Stimulated activated effector memory CD8-positive, alpha-beta T cell treated with anti-CD3 and anti-CD28 coated beads, Interleukin-12 subunit alpha, Interleukin-12 subunit beta, amount 100 ng/mL, for 72 hours (primary cell): ENCODE data around the gene CAB39L.

Experiments used
- ATAC-seq: fragments of 150-1000 bp; cut with Tn5 transposase; 2 replicates; pipeline ENCODE4 v1.10.0; 2021
- DNase-seq, 2 donors: peaks; one replicate each; pipeline ENCODE4 v3.0.0; 2021 to 2022; ENCODE audit warnings: low spot score in 2 of 2
- H3K27ac Mint-ChIP-seq: one replicate; pipeline ENCODE4 v1.8.0; 2022; ENCODE audit warnings: mild to moderate bottlenecking, mixed read lengths
- H3K36me3 Mint-ChIP-seq: one replicate; pipeline ENCODE4 v1.8.0; 2022; ENCODE audit warnings: mild to moderate bottlenecking, mixed read lengths
- H3K4me1 Mint-ChIP-seq: one replicate; pipeline ENCODE4 v1.8.0; 2022; ENCODE audit warnings: mixed read lengths
- H3K4me3 Mint-ChIP-seq: one replicate; pipeline ENCODE4 v1.8.0; 2022; ENCODE audit warnings: mild to moderate bottlenecking, mixed read lengths
- H3K9me3 Mint-ChIP-seq: one replicate; pipeline ENCODE4 v1.8.0; 2022; ENCODE audit warnings: mixed read lengths

The CAB39L gene

DNA sequence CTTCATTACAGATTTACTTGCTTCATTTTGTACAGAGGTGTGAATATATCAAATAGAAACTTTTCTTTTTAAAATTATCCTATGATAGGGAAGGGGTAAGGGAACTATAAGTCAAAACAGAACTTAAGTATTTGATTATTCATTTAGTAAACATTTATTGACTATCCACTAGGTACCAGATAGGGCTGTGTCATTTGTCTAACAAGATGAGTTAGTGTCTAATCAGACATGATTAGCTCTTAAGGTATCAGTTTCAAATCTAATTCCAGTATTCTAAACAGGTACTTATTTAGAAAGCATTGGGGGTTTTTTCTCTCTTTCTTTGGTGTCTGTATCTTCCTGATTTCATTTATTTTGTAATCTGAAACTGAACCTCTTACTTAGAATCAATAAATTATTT is 164.0 kb downstream of the CAB39L start:
- ATAC-seq (peak; percentile 57), DNase-seq (no peak)
- peaks cover 10% of the 10 kb centered on the region for H3K36me3 Mint-ChIP-seq
- H3K4me1 Mint-ChIP-seq: no peaks in the 10 kb centered on the region
- H3K27ac Mint-ChIP-seq: no peak overlapping the region
- no peak overlapping the region for H3K4me3 Mint-ChIP-seq
- no peaks in the 10 kb centered on the region for H3K9me3 Mint-ChIP-seq

DNA sequence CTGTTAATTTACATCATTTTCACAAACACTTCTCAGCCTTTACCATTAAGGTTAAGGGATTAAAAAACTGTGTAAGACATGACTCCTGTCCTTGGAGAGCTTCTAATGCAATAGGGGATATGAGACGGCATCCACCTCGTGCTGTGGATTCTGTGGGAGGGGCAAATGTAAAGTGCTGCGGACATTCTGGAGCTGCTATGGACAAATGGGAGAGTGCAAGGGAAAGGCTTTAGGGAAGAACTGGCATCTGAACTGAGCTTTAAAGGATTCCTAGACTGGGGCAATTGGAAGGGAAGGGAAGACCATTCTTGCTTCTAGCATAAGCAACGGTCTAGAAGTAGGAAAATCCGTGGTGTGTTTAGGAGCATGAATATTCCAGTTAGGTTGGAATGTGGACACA is 164.8 kb downstream of the CAB39L start:
- no peaks in the 10 kb centered on the region for H3K9me3 Mint-ChIP-seq
- no peaks in the 10 kb centered on the region for H3K4me1 Mint-ChIP-seq
- no peak overlapping the region for H3K4me3 Mint-ChIP-seq
- DNase-seq (no peak), ATAC-seq (no peak)
- peaks cover 12% of the 10 kb centered on the region for H3K36me3 Mint-ChIP-seq
- no peak overlapping the region for H3K27ac Mint-ChIP-seq

DNA sequence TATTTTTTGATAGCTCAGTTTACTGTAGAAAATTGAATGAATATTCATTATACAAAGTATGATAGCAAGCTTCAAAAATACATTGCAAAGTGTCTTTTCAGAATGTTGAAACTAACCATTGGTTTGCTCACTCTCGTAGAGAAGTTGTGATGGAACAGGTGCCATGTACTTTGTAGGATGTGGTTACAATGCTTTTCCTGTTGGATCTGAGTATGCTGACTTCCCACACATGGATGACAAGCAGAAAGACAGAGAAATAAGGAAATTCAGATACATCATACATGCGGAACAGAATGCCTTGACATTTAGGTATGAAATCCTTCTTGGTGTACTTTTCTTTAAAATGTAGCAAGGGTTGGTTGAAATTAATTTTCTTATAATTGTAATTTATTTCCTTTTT is 165.7 kb downstream of the CAB39L start:
- H3K36me3 Mint-ChIP-seq: peaks cover 15% of the 10 kb centered on the region
- no peaks in the 10 kb centered on the region for H3K9me3 Mint-ChIP-seq
- H3K4me1 Mint-ChIP-seq: no peaks in the 10 kb centered on the region
- ATAC-seq (no peak), DNase-seq (no peak)
- no peak overlapping the region for H3K27ac Mint-ChIP-seq
- no peak overlapping the region for H3K4me3 Mint-ChIP-seq

DNA sequence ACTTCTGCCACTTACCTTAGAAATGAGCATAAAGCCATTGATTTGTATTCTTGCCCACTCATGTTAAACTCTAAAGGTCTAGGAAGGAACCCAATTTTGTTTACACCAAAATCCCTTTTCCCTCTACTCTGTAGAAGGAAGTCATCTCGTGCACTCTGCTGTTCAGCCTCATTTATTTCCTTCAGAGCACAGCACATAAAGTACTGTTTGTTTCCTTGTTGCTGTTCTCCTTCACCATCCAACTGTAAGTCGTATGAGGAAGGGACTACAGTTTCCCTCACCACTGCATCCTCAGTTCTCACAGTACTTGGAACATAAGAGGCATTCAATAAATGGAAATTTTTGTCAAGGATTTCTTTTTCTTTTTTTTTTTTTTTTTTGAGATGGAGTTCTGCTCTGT is 171.6 kb downstream of the CAB39L start:
- Mint-ChIP-seq H3K9me3 (no peaks in the 10 kb centered on the region), H3K4me3 (no peak overlapping the region), H3K27ac (no peak overlapping the region), H3K4me1 (peaks cover 6% of the 10 kb centered on the region), H3K36me3 (peaks cover 22% of the 10 kb centered on the region)
- DNase-seq: no peak
- no peak for ATAC-seq

DNA sequence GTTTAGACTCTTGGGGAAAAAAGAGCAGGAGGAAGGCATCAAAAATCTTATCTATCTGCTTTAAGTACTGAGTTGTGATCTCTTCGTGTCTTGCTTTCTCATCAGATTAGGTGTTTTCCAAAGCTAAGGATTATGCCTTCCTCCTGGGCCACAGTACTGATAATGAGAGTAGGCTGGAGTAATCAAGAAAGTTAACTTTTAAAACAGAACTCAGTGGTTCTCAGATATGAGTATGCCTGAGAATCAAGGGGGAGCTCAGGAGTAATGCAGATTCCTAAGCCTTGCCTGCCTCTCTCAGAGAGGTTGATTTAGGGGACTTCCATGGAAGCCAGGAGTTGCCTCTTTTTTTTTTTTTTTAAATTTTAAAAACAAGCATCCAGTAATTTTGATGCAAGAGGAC is 172.6 kb downstream of the CAB39L start:
- H3K4me3 Mint-ChIP-seq: no peak overlapping the region
- ATAC-seq (peak; percentile 95), DNase-seq (no peak)
- peaks cover 31% of the 10 kb centered on the region for H3K36me3 Mint-ChIP-seq
- no peaks in the 10 kb centered on the region for H3K9me3 Mint-ChIP-seq
- H3K4me1 Mint-ChIP-seq: peaks cover 6% of the 10 kb centered on the region
- no peak overlapping the region for H3K27ac Mint-ChIP-seq

DNA sequence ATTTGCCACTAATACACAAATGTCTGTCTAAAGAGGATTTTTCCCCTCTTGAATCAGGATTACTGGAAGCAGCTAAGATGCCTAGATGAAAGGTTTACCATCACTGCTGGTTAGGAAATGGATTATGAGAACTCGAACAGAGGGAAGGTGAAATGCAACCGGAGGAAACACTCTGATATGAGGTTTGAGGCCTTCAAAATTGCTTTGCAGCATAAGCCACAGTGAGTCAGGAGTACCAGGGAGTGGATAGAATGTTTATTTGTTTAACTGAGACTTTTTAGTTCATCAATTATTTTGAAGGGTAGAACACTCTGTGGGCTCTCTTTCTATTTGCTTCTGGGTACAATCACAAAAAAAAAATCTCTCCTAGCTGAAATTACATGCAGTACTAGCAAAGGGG is 178.0 kb downstream of the CAB39L start:
- Mint-ChIP-seq H3K4me1 (peaks cover 7% of the 10 kb centered on the region), H3K36me3 (peaks cover 39% of the 10 kb centered on the region), H3K4me3 (no peak overlapping the region), H3K9me3 (no peaks in the 10 kb centered on the region), H3K27ac (no peak overlapping the region)
- no peak for ATAC-seq
- DNase-seq: no peak

DNA sequence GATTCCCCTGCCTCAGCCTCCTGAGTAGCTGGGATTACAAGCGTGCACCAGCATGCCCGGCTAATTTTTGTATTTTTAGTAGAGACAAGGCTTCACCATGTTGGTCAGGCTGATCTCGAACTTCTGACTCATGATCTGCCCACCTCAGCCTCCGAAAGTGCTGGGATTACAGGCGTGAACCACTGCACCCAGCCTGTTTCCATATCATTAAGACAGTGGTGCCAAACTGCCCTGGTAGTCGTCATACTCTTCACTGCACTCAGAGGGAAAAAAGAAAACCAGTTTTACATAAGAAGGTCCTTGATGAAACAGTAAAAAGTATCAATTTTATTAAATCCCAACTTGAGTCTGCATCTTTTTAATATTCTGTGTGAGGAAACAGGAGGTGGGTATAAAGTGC is 181.2 kb downstream of the CAB39L start:
- Mint-ChIP-seq H3K4me1 (peaks cover 6% of the 10 kb centered on the region), H3K9me3 (no peaks in the 10 kb centered on the region), H3K27ac (no peak overlapping the region), H3K4me3 (no peak overlapping the region), H3K36me3 (peaks cover 35% of the 10 kb centered on the region)
- peak; percentile 79 for ATAC-seq
- DNase-seq: no peak

DNA sequence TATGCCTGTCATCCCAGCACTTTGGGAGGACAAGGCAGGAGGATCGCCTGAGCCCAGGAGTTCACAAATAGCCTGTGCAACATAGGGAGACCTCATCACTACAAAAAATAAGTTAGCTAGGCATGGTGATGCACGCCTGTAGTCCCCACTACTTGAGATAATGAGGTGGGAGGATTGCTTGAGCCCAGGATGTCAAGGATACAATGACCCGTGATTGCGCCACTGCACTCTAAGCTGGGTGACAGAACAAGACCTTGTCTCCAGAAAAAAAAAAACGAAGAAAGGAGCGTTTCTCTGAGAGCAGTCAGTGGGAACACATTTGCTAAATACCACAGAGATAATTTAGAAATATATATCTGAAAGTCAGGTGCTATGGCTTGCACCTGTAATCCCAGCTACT is 184.3 kb downstream of the CAB39L start:
- Mint-ChIP-seq H3K4me1 (peaks cover 15% of the 10 kb centered on the region), H3K36me3 (peaks cover 40% of the 10 kb centered on the region), H3K27ac (peak overlapping the region; percentile 17)

More for the DNA sequence above, 184.3 kb downstream of the CAB39L start:
- ATAC-seq: no peak
- no peak overlapping the region for H3K4me3 Mint-ChIP-seq
- DNase-seq: no peak
- H3K9me3 Mint-ChIP-seq: no peaks in the 10 kb centered on the region
